ENCODE results near the gene ZFYVE9. TPM values are rescaled to one million over a fixed set of nuclear protein-coding genes. Genes with fewer than 3 reads are reported as not detected.

ZFYVE9 gene
- polyA plus RNA-seq, 4 donors: 3.6 to 14.2 (median 5.0) TPM

DNA sequence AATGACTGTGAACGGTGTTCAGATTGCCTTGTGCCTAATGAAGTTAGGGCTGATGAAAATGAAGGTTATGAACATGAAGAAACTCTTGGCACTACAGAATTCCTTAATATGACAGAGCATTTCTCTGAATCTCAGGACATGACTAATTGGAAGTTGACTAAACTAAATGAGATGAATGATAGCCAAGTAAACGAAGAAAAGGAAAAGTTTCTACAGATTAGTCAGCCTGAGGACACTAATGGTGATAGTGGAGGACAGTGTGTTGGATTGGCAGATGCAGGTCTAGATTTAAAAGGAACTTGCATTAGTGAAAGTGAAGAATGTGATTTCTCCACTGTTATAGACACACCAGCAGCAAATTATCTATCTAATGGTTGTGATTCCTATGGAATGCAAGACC, 96.6 kb downstream of the ZFYVE9 start:
- H3K36me3 ChIP-seq (ENCODE audit: control insufficient read depth in 3 of 3, insufficient read depth in 2 of 3, low read depth in 1 of 3, low read length in 3 of 3): peaks cover 0 to 6% (median 2%) of the 10 kb centered on the region in 3 donors
- no peak overlapping the region for H3K4me3 ChIP-seq (ENCODE audit: low read depth in 1 of 3, low read length in 3 of 3)
- no peaks in the 10 kb centered on the region for H3K27me3 ChIP-seq (ENCODE audit: control insufficient read depth in 3 of 3, insufficient read depth in 3 of 3, low read length in 3 of 3)
- FAIRE-seq (no peak), DNase-seq (no peak)
- H3K27ac ChIP-seq (ENCODE audit: low read depth in 1 of 3, low read length in 2 of 3): no peak overlapping the region
- WGBS, 3 donors: 69 to 85% (median 77%) methylated on average over 2 of the region's 2 CpGs
- no peaks in the 10 kb centered on the region for H3K9me3 ChIP-seq (ENCODE audit: control insufficient read depth in 2 of 2, insufficient read depth in 1 of 2, low read depth in 1 of 2, low read length in 1 of 2)
- no peaks in the 10 kb centered on the region for H3K4me1 ChIP-seq (ENCODE audit: control insufficient read depth in 3 of 3, insufficient read depth in 2 of 3, low read depth in 1 of 3, low read length in 2 of 3)

DNA sequence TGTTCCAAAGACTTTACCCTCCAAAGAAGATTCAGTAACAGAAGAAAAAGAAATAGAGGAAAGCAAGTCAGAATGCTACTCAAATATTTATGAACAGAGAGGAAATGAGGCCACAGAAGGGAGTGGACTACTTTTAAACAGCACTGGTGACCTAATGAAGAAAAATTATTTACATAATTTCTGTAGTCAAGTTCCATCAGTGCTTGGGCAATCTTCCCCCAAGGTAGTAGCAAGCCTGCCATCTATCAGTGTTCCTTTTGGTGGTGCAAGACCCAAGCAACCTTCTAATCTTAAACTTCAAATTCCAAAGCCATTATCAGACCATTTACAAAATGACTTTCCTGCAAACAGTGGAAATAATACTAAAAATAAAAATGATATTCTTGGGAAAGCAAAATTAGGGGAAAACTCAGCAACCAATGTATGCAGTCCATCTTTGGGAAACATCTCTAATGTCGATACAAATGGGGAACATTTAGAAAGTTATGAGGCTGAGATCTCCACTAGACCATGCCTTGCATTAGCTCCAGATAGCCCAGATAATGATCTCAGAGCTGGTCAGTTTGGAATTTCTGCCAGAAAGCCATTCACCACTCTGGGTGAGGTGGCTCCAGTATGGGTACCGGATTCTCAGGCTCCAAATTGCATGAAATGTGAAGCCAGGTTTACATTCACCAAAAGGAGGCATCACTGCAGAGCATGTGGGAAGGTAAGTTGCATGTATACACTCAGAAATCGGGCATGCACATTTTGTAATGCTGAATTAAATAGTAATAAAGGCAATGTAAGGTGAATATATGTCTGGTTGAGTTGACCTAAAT, 97.2 kb downstream of the ZFYVE9 start:
- no peaks in the 10 kb centered on the region for H3K4me1 ChIP-seq (ENCODE audit: control insufficient read depth in 3 of 3, insufficient read depth in 2 of 3, low read depth in 1 of 3, low read length in 2 of 3)
- FAIRE-seq: no peak
- H3K9me3 ChIP-seq (ENCODE audit: control insufficient read depth in 2 of 2, insufficient read depth in 1 of 2, low read depth in 1 of 2, low read length in 1 of 2): no peaks in the 10 kb centered on the region
- no peak for DNase-seq
- H3K36me3 ChIP-seq (ENCODE audit: control insufficient read depth in 3 of 3, insufficient read depth in 2 of 3, low read depth in 1 of 3, low read length in 3 of 3): peaks cover 0 to 4% (median 2%) of the 10 kb centered on the region in 3 donors
- H3K27me3 ChIP-seq (ENCODE audit: control insufficient read depth in 3 of 3, insufficient read depth in 3 of 3, low read length in 3 of 3): no peaks in the 10 kb centered on the region
- no peak overlapping the region for H3K4me3 ChIP-seq (ENCODE audit: low read depth in 1 of 3, low read length in 3 of 3)
- H3K27ac ChIP-seq (ENCODE audit: low read depth in 1 of 3, low read length in 2 of 3): no peak overlapping the region
- 93 to 99% (median 93%) methylated on average over 3 of the region's 3 CpGs for WGBS, 3 donors

DNA sequence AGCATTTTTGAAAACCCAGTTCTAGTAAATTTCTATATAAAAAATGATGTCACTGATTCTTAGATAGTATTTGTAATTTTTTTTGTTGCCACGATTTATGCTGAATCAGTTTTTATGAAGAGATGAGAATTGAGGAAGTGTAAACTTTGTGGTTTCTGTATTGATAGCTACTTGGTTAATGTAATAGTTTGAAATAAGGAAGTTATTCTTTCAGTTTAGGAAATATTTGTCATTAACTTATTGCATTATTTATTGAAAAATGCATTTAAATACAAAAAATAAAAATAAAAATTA, 97.8 kb downstream of the ZFYVE9 start:
- FAIRE-seq (peak; percentile 89), DNase-seq (no peak)
- H3K27me3 ChIP-seq (ENCODE audit: control insufficient read depth in 3 of 3, insufficient read depth in 3 of 3, low read length in 3 of 3): no peaks in the 10 kb centered on the region
- no peak overlapping the region for H3K4me3 ChIP-seq (ENCODE audit: low read depth in 1 of 3, low read length in 3 of 3)
- WGBS, 3 donors: 35 to 57% (median 46%) methylated on average over 1 of the region's 1 CpG
- peaks cover 0 to 2% (median 2%) of the 10 kb centered on the region in 3 donors for H3K36me3 ChIP-seq (ENCODE audit: control insufficient read depth in 3 of 3, insufficient read depth in 2 of 3, low read depth in 1 of 3, low read length in 3 of 3)
- H3K27ac ChIP-seq (ENCODE audit: low read depth in 1 of 3, low read length in 2 of 3): no peak overlapping the region
- H3K9me3 ChIP-seq (ENCODE audit: control insufficient read depth in 2 of 2, insufficient read depth in 1 of 2, low read depth in 1 of 2, low read length in 1 of 2): no peaks in the 10 kb centered on the region
- no peaks in the 10 kb centered on the region for H3K4me1 ChIP-seq (ENCODE audit: control insufficient read depth in 3 of 3, insufficient read depth in 2 of 3, low read depth in 1 of 3, low read length in 2 of 3)

DNA sequence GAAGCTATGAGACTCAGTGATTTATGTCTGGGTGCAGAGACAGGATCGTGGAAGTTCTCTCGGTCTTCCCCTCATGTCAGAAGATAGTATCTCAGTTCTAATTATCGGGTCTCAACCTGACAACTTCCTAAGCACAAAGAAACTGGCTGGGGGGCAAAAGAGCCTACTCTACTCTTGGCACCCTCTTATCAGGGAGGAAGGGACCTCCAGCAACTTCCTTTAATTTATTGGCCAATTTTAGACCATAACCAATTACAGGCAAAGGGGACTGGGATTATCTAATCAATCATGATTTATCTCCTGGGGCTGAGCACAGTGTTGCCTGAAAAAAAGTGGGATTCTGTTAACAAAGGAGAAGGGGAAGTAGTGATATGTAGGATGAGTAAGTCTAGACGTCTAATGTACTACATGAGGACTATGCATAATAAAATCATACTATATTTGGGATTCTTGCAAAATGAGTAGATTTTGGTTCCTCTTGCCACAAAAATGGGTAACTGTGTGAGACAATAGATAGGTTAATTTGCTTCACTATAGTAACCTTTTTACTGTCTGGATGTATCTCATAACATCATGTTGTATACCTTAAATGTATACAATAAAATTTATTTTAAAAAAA, 98.8 kb downstream of the ZFYVE9 start:
- Histone ChIP-seq H3K27me3 (ENCODE audit: control insufficient read depth in 3 of 3, insufficient read depth in 3 of 3, low read length in 3 of 3) (no peaks in the 10 kb centered on the region), H3K4me3 (ENCODE audit: low read depth in 1 of 3, low read length in 3 of 3) (no peak overlapping the region), H3K4me1 (ENCODE audit: control insufficient read depth in 3 of 3, insufficient read depth in 2 of 3, low read depth in 1 of 3, low read length in 2 of 3) (no peaks in the 10 kb centered on the region), H3K36me3 (ENCODE audit: control insufficient read depth in 3 of 3, insufficient read depth in 2 of 3, low read depth in 1 of 3, low read length in 3 of 3) (peaks cover 0 to 2% (median 2%) of the 10 kb centered on the region in 3 donors), H3K9me3 (ENCODE audit: control insufficient read depth in 2 of 2, insufficient read depth in 1 of 2, low read depth in 1 of 2, low read length in 1 of 2) (no peaks in the 10 kb centered on the region), H3K27ac (ENCODE audit: low read depth in 1 of 3, low read length in 2 of 3) (no peak overlapping the region)
- DNase-seq (no peak), FAIRE-seq (no peak)
- WGBS, 3 donors: 56 to 82% (median 82%) methylated on average over 4 of the region's 4 CpGs

DNA sequence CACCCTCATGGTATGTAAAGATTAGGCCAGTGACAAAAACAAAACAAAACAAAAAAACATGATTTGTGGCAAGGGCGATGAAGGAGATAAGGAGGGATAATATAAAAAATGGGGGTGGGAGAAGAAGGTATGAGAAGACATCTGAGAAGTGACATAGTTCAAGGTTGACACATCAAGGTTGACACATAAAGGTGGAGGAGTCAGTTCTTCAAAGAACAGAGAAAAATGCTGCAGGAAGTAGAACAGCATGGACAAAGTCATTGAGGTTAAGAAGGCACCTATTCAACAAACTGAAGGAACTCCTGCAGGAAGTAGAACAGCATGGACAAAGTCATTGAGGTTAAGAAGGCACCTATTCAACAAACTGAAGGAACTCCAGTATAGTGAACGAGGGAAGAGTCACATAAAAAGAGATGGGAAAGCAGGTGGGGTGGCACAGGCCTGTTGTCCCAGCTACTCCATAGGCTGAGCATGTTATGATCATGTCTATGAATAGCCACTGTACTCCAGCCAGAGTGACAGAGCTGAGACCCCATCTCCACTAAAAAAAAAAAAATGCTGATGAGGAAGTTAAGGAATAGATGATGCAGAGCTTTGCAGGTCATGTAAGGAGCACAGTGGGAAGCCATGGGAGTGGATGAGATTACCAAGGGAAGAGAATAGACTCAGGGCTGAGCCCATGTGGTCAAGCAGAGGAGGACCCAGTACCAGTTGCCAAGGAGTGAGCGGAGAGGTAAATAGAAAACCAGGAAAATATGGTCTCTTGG, 101.5 kb downstream of the ZFYVE9 start:
- Histone ChIP-seq H3K27me3 (ENCODE audit: control insufficient read depth in 3 of 3, insufficient read depth in 3 of 3, low read length in 3 of 3) (no peaks in the 10 kb centered on the region), H3K4me1 (ENCODE audit: control insufficient read depth in 3 of 3, insufficient read depth in 2 of 3, low read depth in 1 of 3, low read length in 2 of 3) (no peaks in the 10 kb centered on the region), H3K36me3 (ENCODE audit: control insufficient read depth in 3 of 3, insufficient read depth in 2 of 3, low read depth in 1 of 3, low read length in 3 of 3) (peaks cover 0 to 2% (median 0%) of the 10 kb centered on the region in 3 donors), H3K27ac (ENCODE audit: low read depth in 1 of 3, low read length in 2 of 3) (no peak overlapping the region), H3K4me3 (ENCODE audit: low read depth in 1 of 3, low read length in 3 of 3) (no peak overlapping the region), H3K9me3 (ENCODE audit: control insufficient read depth in 2 of 2, insufficient read depth in 1 of 2, low read depth in 1 of 2, low read length in 1 of 2) (no peaks in the 10 kb centered on the region)
- 91 to 95% (median 92%) methylated on average over 3 of the region's 3 CpGs for WGBS, 3 donors
- FAIRE-seq (no peak), DNase-seq (no peak)

DNA sequence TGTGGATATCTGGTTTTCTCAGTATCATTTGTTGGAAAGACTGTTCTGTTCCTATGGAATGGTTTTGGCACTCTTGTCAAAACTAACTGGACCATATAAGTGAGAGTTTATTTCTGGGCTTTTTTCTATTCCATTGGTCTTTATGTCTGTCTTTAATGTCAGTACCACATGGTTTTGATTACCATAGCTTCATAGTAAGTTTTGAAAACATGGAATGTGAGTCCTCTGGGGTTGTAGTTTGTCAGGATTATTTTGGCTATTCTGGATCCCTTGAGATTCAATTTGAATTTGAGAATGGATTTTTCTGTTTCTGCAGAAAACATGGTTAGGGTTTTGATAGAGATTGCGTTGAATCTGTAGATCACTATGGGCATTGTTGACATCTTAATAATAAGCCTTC, 107.9 kb downstream of the ZFYVE9 start:
- Histone ChIP-seq H3K27ac (ENCODE audit: low read depth in 1 of 3, low read length in 2 of 3) (no peak overlapping the region), H3K4me1 (ENCODE audit: control insufficient read depth in 3 of 3, insufficient read depth in 2 of 3, low read depth in 1 of 3, low read length in 2 of 3) (no peaks in the 10 kb centered on the region), H3K36me3 (ENCODE audit: control insufficient read depth in 3 of 3, insufficient read depth in 2 of 3, low read depth in 1 of 3, low read length in 3 of 3) (peaks cover 0 to 4% (median 0%) of the 10 kb centered on the region in 3 donors), H3K9me3 (ENCODE audit: control insufficient read depth in 2 of 2, insufficient read depth in 1 of 2, low read depth in 1 of 2, low read length in 1 of 2) (no peaks in the 10 kb centered on the region), H3K27me3 (ENCODE audit: control insufficient read depth in 3 of 3, insufficient read depth in 3 of 3, low read length in 3 of 3) (no peaks in the 10 kb centered on the region), H3K4me3 (ENCODE audit: low read depth in 1 of 3, low read length in 3 of 3) (no peak overlapping the region)
- FAIRE-seq: no peak
- 92 to 100% (median 94%) methylated on average over 1 of the region's 1 CpG for WGBS, 3 donors
- DNase-seq: no peak

DNA sequence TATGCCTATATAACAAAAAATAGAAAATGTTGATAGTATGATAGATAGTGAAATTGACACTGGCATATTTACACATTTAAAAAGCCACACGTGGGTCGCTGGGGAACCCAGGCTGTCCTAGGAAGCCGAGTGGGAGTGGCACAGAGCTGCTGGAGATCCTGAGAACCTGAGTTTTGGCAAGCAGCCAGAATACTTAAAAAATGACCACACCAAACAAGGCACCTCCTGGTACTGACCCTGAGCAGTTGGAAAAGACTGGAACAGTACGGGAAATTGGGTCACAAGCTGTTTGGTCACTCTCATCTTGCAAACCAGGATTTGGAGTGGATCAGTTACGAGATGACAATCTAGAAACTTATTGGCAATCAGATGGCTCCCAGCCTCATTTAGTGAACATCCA, 111.5 kb downstream of the ZFYVE9 start:
- Histone ChIP-seq H3K27ac (ENCODE audit: low read depth in 1 of 3, low read length in 2 of 3) (no peak overlapping the region), H3K4me1 (ENCODE audit: control insufficient read depth in 3 of 3, insufficient read depth in 2 of 3, low read depth in 1 of 3, low read length in 2 of 3) (no peaks in the 10 kb centered on the region), H3K9me3 (ENCODE audit: control insufficient read depth in 2 of 2, insufficient read depth in 1 of 2, low read depth in 1 of 2, low read length in 1 of 2) (no peaks in the 10 kb centered on the region), H3K36me3 (ENCODE audit: control insufficient read depth in 3 of 3, insufficient read depth in 2 of 3, low read depth in 1 of 3, low read length in 3 of 3) (peaks cover 0 to 4% (median 0%) of the 10 kb centered on the region in 3 donors), H3K4me3 (ENCODE audit: low read depth in 1 of 3, low read length in 3 of 3) (no peak overlapping the region), H3K27me3 (ENCODE audit: control insufficient read depth in 3 of 3, insufficient read depth in 3 of 3, low read length in 3 of 3) (no peaks in the 10 kb centered on the region)
- no peak for DNase-seq
- 82 to 84% (median 83%) methylated on average over 5 of the region's 5 CpGs for WGBS, 3 donors
- no peak for FAIRE-seq

DNA sequence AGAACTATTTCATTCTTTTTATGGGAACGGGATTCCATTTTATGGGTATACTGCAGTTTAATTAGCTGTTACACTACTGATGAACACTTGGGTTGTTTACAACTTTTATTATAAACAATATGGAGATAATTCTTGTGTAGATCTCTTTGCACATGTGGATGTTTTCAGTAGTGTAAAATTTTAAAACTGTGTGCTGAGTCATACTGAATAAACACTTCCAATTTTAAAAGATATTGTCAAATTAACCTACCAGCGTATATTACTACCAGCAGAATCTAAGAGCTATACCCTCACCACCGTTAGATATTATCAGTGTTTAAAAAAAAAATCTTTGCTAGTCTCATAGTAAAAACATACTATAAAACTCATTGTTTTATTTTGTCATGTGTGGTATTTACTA, 118.0 kb downstream of the ZFYVE9 start:
- 77 to 91% (median 88%) methylated on average over 3 of the region's 3 CpGs for WGBS, 3 donors
- no peak for FAIRE-seq

More for the DNA sequence above, 118.0 kb downstream of the ZFYVE9 start:
- Histone ChIP-seq H3K4me3 (ENCODE audit: low read depth in 1 of 3, low read length in 3 of 3) (no peak overlapping the region), H3K27me3 (ENCODE audit: control insufficient read depth in 3 of 3, insufficient read depth in 3 of 3, low read length in 3 of 3) (no peaks in the 10 kb centered on the region), H3K4me1 (ENCODE audit: control insufficient read depth in 3 of 3, insufficient read depth in 2 of 3, low read depth in 1 of 3, low read length in 2 of 3) (peaks cover 0 to 4% (median 0%) of the 10 kb centered on the region in 3 donors), H3K9me3 (ENCODE audit: control insufficient read depth in 2 of 2, insufficient read depth in 1 of 2, low read depth in 1 of 2, low read length in 1 of 2) (no peaks in the 10 kb centered on the region), H3K27ac (ENCODE audit: low read depth in 1 of 3, low read length in 2 of 3) (no peak overlapping the region), H3K36me3 (ENCODE audit: control insufficient read depth in 3 of 3, insufficient read depth in 2 of 3, low read depth in 1 of 3, low read length in 3 of 3) (no peaks in the 10 kb centered on the region)
- DNase-seq: no peak

Measured in small intestine (tissue), 7 donors.